CD8-positive, alpha-beta memory T cell (primary cell): ENCODE measurements around the gene CFAP53. TPM values are rescaled to one million over a fixed set of nuclear protein-coding genes. Genes with fewer than 3 reads are reported as not detected.

Source experiments
- CTCF ChIA-PET: fragments of 350-600 bp; sonication (Branson Sonifier 250); formaldehyde crosslinking; loops from one replicate; lab custom pipeline; 2021; ENCODE audit warnings: antibody characterized with exemption; lab: Charles Lee
- POLR2A ChIA-PET: fragments of 350-600 bp; sonication (Branson Sonifier 250); formaldehyde crosslinking; loops from one replicate; lab custom pipeline; 2021; ENCODE audit warnings: antibody characterized with exemption; lab: Charles Lee
- DNase-seq, 5 donors: peaks; one replicate each; pipeline versions ENCODE4 v3.0.0 to v3.0.0-alpha.2; 2020 to 2022; ENCODE audit warnings: mixed read lengths in 1 of 5
- H3K27ac ChIP-seq: one replicate; pipeline ENCODE4 v1.7.0; 2013; ENCODE audit warnings: low read depth, mild to moderate bottlenecking, low read length, moderate library complexity
- H3K27me3 ChIP-seq: 2 replicates; pipeline ENCODE4 v1.7.0; 2013; ENCODE audit warnings: low read length, mild to moderate bottlenecking; ENCODE audit not compliant: insufficient read depth, poor library complexity, severe bottlenecking
- H3K36me3 ChIP-seq: 2 replicates; pipeline ENCODE4 v1.7.0; 2013; ENCODE audit warnings: mild to moderate bottlenecking, low read length, moderate library complexity; ENCODE audit not compliant: insufficient read depth
- H3K4me1 ChIP-seq: 2 replicates; pipeline ENCODE4 v1.7.0; 2013; ENCODE audit warnings: mild to moderate bottlenecking, low read length, moderate library complexity; ENCODE audit not compliant: insufficient read depth
- H3K4me3 ChIP-seq: 2 replicates; pipeline ENCODE4 v1.7.0; 2013; ENCODE audit warnings: mild to moderate bottlenecking, low read length
- H3K9me3 ChIP-seq: 2 replicates; pipeline ENCODE4 v1.7.0; 2013; ENCODE audit warnings: mild to moderate bottlenecking, low read length
- H3K27ac Mint-ChIP-seq, 8 donors: one replicate each; pipeline ENCODE4 v1.8.0; 2020 to 2021; ENCODE audit warnings: mixed read lengths in 8 of 8, mild to moderate bottlenecking in 6 of 8, inconsistent platforms in 3 of 8, moderate library complexity in 3 of 8
- H3K27me3 Mint-ChIP-seq, 2 donors: one replicate each; pipeline ENCODE4 v1.8.0; 2020 to 2021; ENCODE audit warnings: mixed read lengths in 2 of 2, mild to moderate bottlenecking in 1 of 2, moderate library complexity in 1 of 2
- H3K36me3 Mint-ChIP-seq, 3 donors: one replicate each; pipeline ENCODE4 v1.8.0; 2020 to 2021; ENCODE audit warnings: mixed read lengths in 3 of 3, inconsistent platforms in 1 of 3, mild to moderate bottlenecking in 1 of 3
- H3K4me1 Mint-ChIP-seq, 3 donors: one replicate each; pipeline ENCODE4 v1.8.0; 2020 to 2021; ENCODE audit warnings: mixed read lengths in 3 of 3, inconsistent platforms in 1 of 3, mild to moderate bottlenecking in 1 of 3
- H3K4me3 Mint-ChIP-seq, 7 donors: one replicate each; pipeline ENCODE4 v1.8.0; 2020 to 2021; ENCODE audit warnings: mixed read lengths in 7 of 7, mild to moderate bottlenecking in 6 of 7, moderate library complexity in 4 of 7, inconsistent platforms in 2 of 7
- H3K9me3 Mint-ChIP-seq, 5 donors: one replicate each; pipeline ENCODE4 v1.8.0; 2020 to 2022; ENCODE audit warnings: mixed read lengths in 5 of 5, mild to moderate bottlenecking in 3 of 5, moderate library complexity in 2 of 5, inconsistent platforms in 1 of 5
- polyA plus RNA-seq: library from polyadenylated mRNA; unstranded; fragments of 300-500 nt; fragmentation: Illumina TruSeq; gene quantifications from one replicate; pipeline ENCODE4 v1.2.3, GENCODE V29; 2021
- total RNA-seq, 2 experiments: library from RNA; stranded (reverse); gene quantifications; one replicate each; pipeline ENCODE4 v1.2.3, GENCODE V29; 2021

CFAP53 gene
- total and polyA plus RNA-seq, 3 experiments from 2014 or later: 0.49 to 0.53 TPM; not detected in 1

DNA sequence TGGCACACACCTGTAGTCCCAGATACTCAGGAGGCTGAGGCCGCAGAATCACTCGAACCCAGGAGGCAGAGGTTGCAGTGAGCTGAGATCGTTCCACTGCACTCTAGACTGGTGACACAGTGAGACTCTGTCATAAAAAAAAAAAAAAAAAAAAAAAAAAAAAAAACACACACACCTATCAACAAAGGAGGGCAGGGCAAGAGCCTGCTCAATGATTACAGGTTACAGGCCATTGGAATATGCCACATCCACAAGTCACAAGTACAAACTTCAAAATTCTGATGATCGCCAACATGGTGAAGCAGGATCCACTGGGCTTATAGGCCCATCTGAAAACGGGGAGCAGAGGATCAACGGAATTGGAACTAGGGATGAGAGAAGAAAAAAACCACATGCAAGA, 77.6 kb downstream of the CFAP53 start:
- ChIA-PET CTCF (interaction anchor here (1.0 to 2.2 kb wide), 2 partner anchors 168 to 169 kb away, joined by 4 to 5 read pairs; no protein-coding TSS in a partner anchor), POLR2A (no interaction called here)
- H3K27ac Mint-ChIP-seq: no peak overlapping the region
- no peaks in the 10 kb centered on the region for H3K36me3 ChIP-seq
- H3K9me3 Mint-ChIP-seq: no peaks in the 10 kb centered on the region
- H3K27me3 ChIP-seq: peaks cover 9% of the 10 kb centered on the region
- no peaks in the 10 kb centered on the region for H3K9me3 ChIP-seq
- no peaks in the 10 kb centered on the region for H3K4me1 ChIP-seq
- H3K4me3 Mint-ChIP-seq: no peak overlapping the region
- H3K4me3 ChIP-seq: no peak overlapping the region
- no peaks in the 10 kb centered on the region for H3K36me3 Mint-ChIP-seq
- H3K4me1 Mint-ChIP-seq: peaks cover 0 to 5% (median 4%) of the 10 kb centered on the region in 3 donors
- DNase-seq: no peak
- peaks cover 24 to 61% of the 10 kb centered on the region in 2 donors for H3K27me3 Mint-ChIP-seq
- H3K27ac ChIP-seq: no peak overlapping the region

GRCh38 chr18:50187659-50188058, 78.6 kb downstream of the CFAP53 start:
- ChIA-PET CTCF (interaction anchor here (1.0 kb wide), 1 partner anchor 170 kb away, joined by 4 read pairs; no protein-coding TSS in a partner anchor), POLR2A (no interaction called here)
- H3K4me1 ChIP-seq: no peaks in the 10 kb centered on the region
- DNase-seq: no peak
- H3K27me3 ChIP-seq: peaks cover 5% of the 10 kb centered on the region
- H3K9me3 ChIP-seq: no peaks in the 10 kb centered on the region
- no peak overlapping the region for H3K4me3 ChIP-seq
- H3K9me3 Mint-ChIP-seq: no peaks in the 10 kb centered on the region
- H3K27me3 Mint-ChIP-seq: peaks cover 16 to 59% of the 10 kb centered on the region in 2 donors
- H3K27ac ChIP-seq: no peak overlapping the region
- no peak overlapping the region for H3K4me3 Mint-ChIP-seq
- H3K4me1 Mint-ChIP-seq: no peaks in the 10 kb centered on the region
- no peak overlapping the region for H3K27ac Mint-ChIP-seq
- H3K36me3 ChIP-seq: no peaks in the 10 kb centered on the region
- no peaks in the 10 kb centered on the region for H3K36me3 Mint-ChIP-seq

GRCh38 chr18:50186385-50186784, 79.9 kb downstream of the CFAP53 start:
- H3K9me3 Mint-ChIP-seq: no peaks in the 10 kb centered on the region
- POLR2A ChIA-PET: no interaction called here

GRCh38 chr18:50183556-50183955, 82.7 kb downstream of the CFAP53 start:
- H3K9me3 Mint-ChIP-seq: no peaks in the 10 kb centered on the region
- ChIA-PET CTCF (no interaction called here), POLR2A (no interaction called here)
- peaks cover 8 to 46% of the 10 kb centered on the region in 2 donors for H3K27me3 Mint-ChIP-seq
- Histone ChIP-seq H3K4me3 (no peak overlapping the region), H3K27ac (no peak overlapping the region), H3K4me1 (no peaks in the 10 kb centered on the region), H3K27me3 (peaks cover 5% of the 10 kb centered on the region), H3K36me3 (no peaks in the 10 kb centered on the region), H3K9me3 (no peaks in the 10 kb centered on the region)
- no peaks in the 10 kb centered on the region for H3K36me3 Mint-ChIP-seq
- DNase-seq: no peak
- H3K4me1 Mint-ChIP-seq: no peaks in the 10 kb centered on the region
- no peak overlapping the region for H3K4me3 Mint-ChIP-seq
- no peak overlapping the region for H3K27ac Mint-ChIP-seq

More at GRCh38 chr18:50186385-50186784, 79.9 kb downstream of the CFAP53 start:
- no peaks in the 10 kb centered on the region for H3K9me3 ChIP-seq
- no peak overlapping the region for H3K27ac ChIP-seq
- H3K4me3 Mint-ChIP-seq: no peak overlapping the region
- H3K4me3 ChIP-seq: no peak overlapping the region
- no peak for DNase-seq
- H3K4me1 Mint-ChIP-seq: no peaks in the 10 kb centered on the region
- H3K27ac Mint-ChIP-seq: no peak overlapping the region
- peaks cover 5% of the 10 kb centered on the region for H3K27me3 ChIP-seq
- H3K27me3 Mint-ChIP-seq: peaks cover 8 to 54% of the 10 kb centered on the region in 2 donors
- CTCF ChIA-PET: no interaction called here
- no peaks in the 10 kb centered on the region for H3K4me1 ChIP-seq
- H3K36me3 ChIP-seq: no peaks in the 10 kb centered on the region
- no peaks in the 10 kb centered on the region for H3K36me3 Mint-ChIP-seq

GRCh38 chr18:50182511-50182910, 83.8 kb downstream of the CFAP53 start:
- H3K9me3 Mint-ChIP-seq: no peaks in the 10 kb centered on the region

GRCh38 chr18:50181590-50181989, 84.7 kb downstream of the CFAP53 start:
- H3K9me3 Mint-ChIP-seq: no peaks in the 10 kb centered on the region
- Histone ChIP-seq H3K27ac (no peak overlapping the region), H3K4me1 (no peaks in the 10 kb centered on the region), H3K9me3 (no peaks in the 10 kb centered on the region), H3K36me3 (no peaks in the 10 kb centered on the region), H3K4me3 (no peak overlapping the region), H3K27me3 (peaks cover 5% of the 10 kb centered on the region)
- H3K27me3 Mint-ChIP-seq: peaks cover 10 to 56% of the 10 kb centered on the region in 2 donors
- ChIA-PET POLR2A (no interaction called here), CTCF (no interaction called here)
- no peak overlapping the region for H3K4me3 Mint-ChIP-seq
- H3K4me1 Mint-ChIP-seq: no peaks in the 10 kb centered on the region
- no peak for DNase-seq
- no peaks in the 10 kb centered on the region for H3K36me3 Mint-ChIP-seq
- H3K27ac Mint-ChIP-seq: no peak overlapping the region

More at GRCh38 chr18:50182511-50182910, 83.8 kb downstream of the CFAP53 start:
- CTCF ChIA-PET: no interaction called here
- Mint-ChIP-seq H3K4me1 (no peaks in the 10 kb centered on the region), H3K27me3 (peaks cover 9 to 49% of the 10 kb centered on the region in 2 donors), H3K27ac (no peak overlapping the region), H3K36me3 (no peaks in the 10 kb centered on the region), H3K4me3 (no peak overlapping the region)
- Histone ChIP-seq H3K4me1 (no peaks in the 10 kb centered on the region), H3K27me3 (peaks cover 5% of the 10 kb centered on the region), H3K9me3 (no peaks in the 10 kb centered on the region), H3K36me3 (no peaks in the 10 kb centered on the region), H3K27ac (no peak overlapping the region), H3K4me3 (no peak overlapping the region)
- DNase-seq: no peak
- POLR2A ChIA-PET: no interaction called here

DNA sequence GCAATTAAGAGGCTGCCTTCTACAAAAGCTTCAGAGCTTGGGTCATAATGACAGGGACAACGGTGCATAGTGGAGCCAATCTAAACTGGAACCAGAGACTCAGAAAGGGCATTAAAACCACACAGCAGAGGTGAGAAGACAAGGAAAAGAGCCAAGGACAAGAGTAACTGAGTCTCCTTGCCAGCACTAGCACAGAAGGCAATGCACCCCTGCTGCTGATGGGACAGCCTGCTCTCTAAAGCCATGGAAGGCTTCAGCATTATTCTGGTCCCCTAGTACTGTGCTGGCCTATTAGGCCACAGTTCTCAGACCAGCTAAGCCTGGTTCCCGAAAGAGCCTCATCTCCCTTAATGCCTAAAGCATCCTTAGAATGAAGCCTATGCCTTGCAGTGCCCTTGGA, 86.8 kb downstream of the CFAP53 start:
- ChIA-PET CTCF (no interaction called here), POLR2A (no interaction called here)
- H3K27me3 Mint-ChIP-seq: peaks cover 8 to 59% of the 10 kb centered on the region in 2 donors
- H3K27ac ChIP-seq: no peak overlapping the region
- H3K27me3 ChIP-seq: peaks cover 5% of the 10 kb centered on the region
- no peaks in the 10 kb centered on the region for H3K9me3 ChIP-seq
- no peaks in the 10 kb centered on the region for H3K9me3 Mint-ChIP-seq
- H3K4me1 ChIP-seq: no peaks in the 10 kb centered on the region
- H3K36me3 ChIP-seq: no peaks in the 10 kb centered on the region
- no peaks in the 10 kb centered on the region for H3K36me3 Mint-ChIP-seq
- H3K4me1 Mint-ChIP-seq: no peaks in the 10 kb centered on the region
- DNase-seq: no peak
- no peak overlapping the region for H3K4me3 Mint-ChIP-seq
- H3K4me3 ChIP-seq: no peak overlapping the region
- no peak overlapping the region for H3K27ac Mint-ChIP-seq

DNA sequence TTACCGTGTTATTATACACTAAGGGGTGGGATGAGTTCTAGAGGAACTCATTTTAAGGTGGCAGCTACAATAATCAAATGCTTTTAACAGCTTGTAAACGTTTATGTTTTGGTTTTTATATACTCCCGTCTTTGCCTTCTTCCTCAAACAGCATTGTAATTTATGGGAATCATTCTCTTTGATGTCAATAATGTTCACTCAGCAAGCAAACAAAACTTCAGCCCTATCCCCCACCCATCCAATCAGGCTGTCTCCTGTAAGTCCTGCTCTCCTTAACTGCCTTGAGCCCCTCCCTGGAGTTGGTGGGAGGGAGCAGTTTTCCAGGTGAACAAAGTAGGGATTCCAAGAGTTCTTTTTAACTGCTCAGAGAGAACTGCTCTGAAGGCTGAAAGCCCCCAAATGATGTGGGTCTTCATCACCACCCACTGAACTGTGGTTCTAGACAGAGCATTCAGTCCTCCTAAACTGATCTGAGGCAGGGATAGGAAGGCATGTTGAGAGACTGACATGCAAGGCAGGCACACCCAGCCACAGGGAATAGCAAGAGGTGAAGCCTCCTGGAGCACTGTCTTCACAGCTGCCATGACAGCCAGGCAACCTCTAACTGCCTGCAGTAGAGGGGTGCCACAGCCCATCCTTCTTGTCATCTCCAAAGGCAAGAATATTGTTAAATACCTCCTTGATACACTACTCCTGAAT, 88.9 kb downstream of the CFAP53 start:
- no peaks in the 10 kb centered on the region for H3K9me3 ChIP-seq
- peaks cover 0 to 1% (median 0%) of the 10 kb centered on the region in 3 donors for H3K36me3 Mint-ChIP-seq
- H3K4me3 Mint-ChIP-seq: no peak overlapping the region
- no peaks in the 10 kb centered on the region for H3K36me3 ChIP-seq
- H3K27ac ChIP-seq: no peak overlapping the region
- peaks cover 5 to 50% of the 10 kb centered on the region in 2 donors for H3K27me3 Mint-ChIP-seq
- no peak overlapping the region for H3K27ac Mint-ChIP-seq
- H3K9me3 Mint-ChIP-seq: peaks cover 0 to 2% (median 0%) of the 10 kb centered on the region in 5 donors
- no peak for DNase-seq
- ChIA-PET POLR2A (no interaction called here), CTCF (no interaction called here)
- H3K4me1 Mint-ChIP-seq: no peaks in the 10 kb centered on the region
- no peaks in the 10 kb centered on the region for H3K4me1 ChIP-seq
- no peak overlapping the region for H3K4me3 ChIP-seq
- no peaks in the 10 kb centered on the region for H3K27me3 ChIP-seq
